ENCODE measurements around the gene EFCAB6. TPM values are rescaled to one million over a fixed set of nuclear protein-coding genes. Genes with fewer than 3 reads are reported as not detected.

EFCAB6 gene
- total and polyA plus RNA-seq, 10 of the 15 experiments (the other 5 are each of a cell fraction or from before 2014, with no cell fraction given): 0.05 to 0.42 (median 0.19) TPM

GRCh38 chr22:43846966-43847365 is 34.9 kb upstream of the EFCAB6 start:
- ChIA-PET POLR2A (no interaction called here), SMC1A (ENCODE audit: uncharacterized antibody, unreplicated experiment) (no interaction called here), RAD21 (ENCODE audit: unreplicated experiment) (no interaction called here), CTCF (no interaction called here)
- FAIRE-seq: no peak
- DNase-seq (ENCODE audit: low read depth, low spot score): no peak
- H3K4me1 ChIP-seq (ENCODE audit: control insufficient read depth, insufficient read depth, low read length): no peaks in the 10 kb centered on the region
- in situ Hi-C loops (cut with MboI): no loop called here
- no peaks in the 10 kb centered on the region for H3K36me3 ChIP-seq (ENCODE audit: control insufficient read depth in 2 of 2, insufficient read depth in 2 of 2, low read length in 1 of 2)
- no peak overlapping the region for H3K27ac ChIP-seq (ENCODE audit: control insufficient read depth, insufficient read depth)
- ATAC-seq: no peak
- H3K9me3 ChIP-seq (replicated peaks; ENCODE audit: control insufficient read depth, insufficient read depth, low read length): no peaks in the 10 kb centered on the region
- no peak overlapping the region for H3K4me2 ChIP-seq (ENCODE audit: control insufficient read depth, insufficient read depth)
- no peak overlapping the region for H3K9ac ChIP-seq (ENCODE audit: control insufficient read depth, insufficient read depth, low read length)
- TF ChIP-seq ZZZ3 (IDR thresholded peaks at IDR 0.05; ENCODE audit: control insufficient read depth, insufficient read length, low read depth): no peak
- TF ChIP-seq MTA2 (IDR thresholded peaks at IDR 0.05; ENCODE audit: low read depth): no peak
- TF ChIP-seq NRF1 (conservative IDR thresholded peaks at IDR 0.05; ENCODE audit: low read depth, low read length): no peak
- no peak for TF ChIP-seq SMARCA5 (IDR thresholded peaks at IDR 0.05)
- no peak for TF ChIP-seq DPF2 (IDR thresholded peaks at IDR 0.05)
- no peak for TF ChIP-seq MLLT1 (IDR thresholded peaks at IDR 0.05)
- no peak for TF ChIP-seq BCL3 (IDR thresholded peaks at IDR 0.05; ENCODE audit: borderline replicate concordance, insufficient read depth, low read depth, low read length, poor library complexity, severe bottlenecking)
- BruUV-seq (replicated peaks): no TSS peak
- H4K20me1 ChIP-seq (ENCODE audit: control insufficient read depth, insufficient read depth): no peaks in the 10 kb centered on the region
- no peaks in the 10 kb centered on the region for H3K79me2 ChIP-seq (ENCODE audit: control insufficient read depth, insufficient read depth, low read length)
- intact Hi-C loops (cut with micrococcal nuclease; ENCODE audit: unreplicated experiment): no loop called here
- peaks cover 3 to 4% of the 10 kb centered on the region in 2 experiments; a peak in 3 of 4 replicates for H3K27me3 ChIP-seq (replicated peaks in 1 of 2; ENCODE audit: control insufficient read depth in 2 of 2, insufficient read depth in 2 of 2, low read length in 1 of 2)
- no peak overlapping the region for H3K4me3 ChIP-seq
- 8% methylated on average over 11 of the region's 11 CpGs for WGBS (ENCODE audit: insufficient coverage, insufficient replicate concordance, low lambda C conversion rate, missing lambda C conversion rate)
- no peak overlapping the region for H2AFZ ChIP-seq (ENCODE audit: control insufficient read depth, low read depth, low read length)

Measured in GM12878 (cell line).